GM18907 (cell line): ENCODE measurements around the gene ATF6B.
A peak's percentile ranks its signal among the peaks of the same experiment; 100 is the strongest.
"Not testable (repeated sequence)": the region's sequence is repeated elsewhere in the genome, so short reads cannot be mapped to it uniquely, and the experiment has no call there.

Experiments used
- ATAC-seq: cut with Tn5 transposase; IDR thresholded peaks from one replicate; pipeline ENCODE4 v1.9.1; 2021; ENCODE audit warnings: mild to moderate bottlenecking, moderate library complexity; ENCODE audit not compliant: unreplicated experiment

Gene ATF6B

DNA sequence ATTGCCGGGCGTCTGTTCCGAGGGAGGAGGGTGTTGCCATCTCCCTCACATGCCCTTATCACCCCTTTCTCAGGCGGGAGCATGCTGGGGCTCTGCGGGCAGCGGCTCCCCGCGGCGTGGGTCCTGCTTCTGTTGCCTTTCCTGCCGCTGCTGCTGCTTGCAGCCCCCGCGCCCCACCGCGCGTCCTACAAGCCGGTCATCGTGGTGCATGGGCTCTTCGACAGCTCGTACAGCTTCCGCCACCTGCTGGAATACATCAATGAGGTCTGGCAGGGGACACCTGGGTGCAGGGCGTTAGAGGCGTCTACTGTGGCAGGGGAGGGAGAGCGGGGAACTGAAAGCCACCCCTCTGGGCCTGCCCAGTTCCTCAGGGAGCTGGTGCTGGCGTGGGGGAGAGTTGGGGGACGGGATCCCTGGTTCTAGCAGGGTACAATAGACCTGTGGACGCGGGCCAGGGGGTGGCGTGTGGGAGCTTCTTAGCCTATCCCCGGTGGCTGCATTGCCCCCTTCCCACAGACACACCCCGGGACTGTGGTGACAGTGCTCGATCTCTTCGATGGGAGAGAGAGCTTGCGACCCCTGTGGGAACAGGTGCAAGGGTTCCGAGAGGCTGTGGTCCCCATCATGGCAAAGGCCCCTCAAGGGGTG lies 26.6 kb upstream of the ATF6B start:
- peak; percentile 56 for ATAC-seq

DNA sequence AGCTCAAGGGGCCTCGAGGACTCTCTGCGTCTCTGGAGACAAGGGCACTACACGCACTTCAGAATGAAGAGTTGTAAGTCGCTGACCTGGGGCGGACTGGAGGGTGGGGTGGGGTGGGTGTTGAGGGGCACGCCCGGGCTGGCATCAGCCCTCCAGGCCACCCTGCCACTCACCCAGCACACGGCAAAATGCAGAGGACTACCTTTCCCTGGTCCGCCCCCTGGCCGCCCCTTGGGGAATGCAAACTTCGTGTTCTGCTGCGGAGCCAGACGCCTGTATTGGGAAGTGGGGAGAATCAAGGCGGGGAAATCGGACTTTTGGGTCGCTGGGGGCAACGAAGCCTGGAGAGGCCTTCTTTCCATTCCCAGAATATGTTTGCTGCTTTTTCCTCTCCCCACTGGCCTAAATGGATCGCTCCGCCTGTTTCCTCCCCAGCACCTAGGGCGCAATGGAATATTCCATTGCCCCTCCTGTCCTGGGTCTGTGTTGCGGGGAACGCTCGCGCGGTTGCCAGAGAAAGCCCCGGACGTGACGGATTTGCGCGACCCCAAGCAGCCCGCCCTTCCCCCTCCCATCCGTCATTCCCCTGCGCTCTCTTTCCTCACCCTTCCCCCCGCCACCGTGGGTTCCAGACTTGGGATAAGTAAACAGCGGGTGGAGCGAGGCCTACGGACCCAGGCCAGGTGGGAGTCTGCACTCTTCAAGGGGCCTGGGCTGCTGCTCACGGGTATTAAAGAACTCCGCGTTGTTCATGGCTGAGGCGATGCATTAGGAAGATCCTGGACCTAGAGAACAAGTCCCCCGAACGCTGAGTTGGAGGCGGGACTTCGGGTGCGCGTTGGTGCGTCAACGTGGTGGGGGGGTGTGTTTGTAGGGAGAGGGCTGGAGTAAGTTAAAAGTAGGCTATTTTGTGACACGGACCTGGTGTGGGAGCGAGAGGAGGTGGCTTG lies 25.8 kb upstream of the ATF6B start, which contains the start of gene PPT2:
Gene PPT2 (plus strand): TSS at position 578 of the 950 bp plus-strand sequence. CDS start 454 bp downstream, outside the sequence.
- ATAC-seq: peak; percentile 41

DNA sequence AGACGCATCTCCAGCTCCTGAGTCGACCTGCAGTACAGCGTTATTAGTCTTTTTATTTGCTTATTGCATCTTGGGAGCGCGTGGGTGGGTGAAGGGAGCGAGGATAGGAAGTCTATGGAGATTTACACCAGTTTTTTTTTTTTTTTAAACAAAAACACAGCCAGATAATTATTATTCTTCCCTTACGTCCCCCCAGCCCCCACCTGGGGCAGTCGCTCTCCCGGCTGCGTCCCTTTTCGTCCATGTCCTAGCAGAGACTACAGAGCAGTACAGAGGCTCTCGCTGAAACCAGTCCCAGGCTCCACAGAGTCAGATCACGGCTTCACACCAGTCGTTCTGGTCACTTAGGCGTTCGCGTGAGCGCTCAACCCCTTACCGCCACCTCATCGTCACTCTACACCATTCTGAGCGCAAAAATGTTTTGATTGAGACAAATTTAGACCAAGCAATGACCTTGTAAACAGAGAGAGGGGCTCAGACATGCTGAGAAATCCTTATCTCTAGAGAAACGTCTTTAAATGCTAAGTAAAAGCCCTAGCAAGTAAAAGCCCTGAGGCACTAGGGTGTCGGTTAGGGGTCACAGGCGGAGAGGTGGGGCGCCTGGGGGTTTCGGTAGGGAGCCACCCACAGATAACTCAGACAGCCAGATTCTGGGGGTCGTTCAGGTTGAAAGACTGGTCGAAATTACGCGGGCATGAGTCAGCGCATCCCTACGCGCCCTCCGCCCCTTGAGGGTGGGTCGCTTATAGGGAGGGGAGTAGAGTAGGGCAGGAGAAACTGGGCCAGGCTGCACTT lies 24.9 kb upstream of the ATF6B start:
- no peak for ATAC-seq

DNA sequence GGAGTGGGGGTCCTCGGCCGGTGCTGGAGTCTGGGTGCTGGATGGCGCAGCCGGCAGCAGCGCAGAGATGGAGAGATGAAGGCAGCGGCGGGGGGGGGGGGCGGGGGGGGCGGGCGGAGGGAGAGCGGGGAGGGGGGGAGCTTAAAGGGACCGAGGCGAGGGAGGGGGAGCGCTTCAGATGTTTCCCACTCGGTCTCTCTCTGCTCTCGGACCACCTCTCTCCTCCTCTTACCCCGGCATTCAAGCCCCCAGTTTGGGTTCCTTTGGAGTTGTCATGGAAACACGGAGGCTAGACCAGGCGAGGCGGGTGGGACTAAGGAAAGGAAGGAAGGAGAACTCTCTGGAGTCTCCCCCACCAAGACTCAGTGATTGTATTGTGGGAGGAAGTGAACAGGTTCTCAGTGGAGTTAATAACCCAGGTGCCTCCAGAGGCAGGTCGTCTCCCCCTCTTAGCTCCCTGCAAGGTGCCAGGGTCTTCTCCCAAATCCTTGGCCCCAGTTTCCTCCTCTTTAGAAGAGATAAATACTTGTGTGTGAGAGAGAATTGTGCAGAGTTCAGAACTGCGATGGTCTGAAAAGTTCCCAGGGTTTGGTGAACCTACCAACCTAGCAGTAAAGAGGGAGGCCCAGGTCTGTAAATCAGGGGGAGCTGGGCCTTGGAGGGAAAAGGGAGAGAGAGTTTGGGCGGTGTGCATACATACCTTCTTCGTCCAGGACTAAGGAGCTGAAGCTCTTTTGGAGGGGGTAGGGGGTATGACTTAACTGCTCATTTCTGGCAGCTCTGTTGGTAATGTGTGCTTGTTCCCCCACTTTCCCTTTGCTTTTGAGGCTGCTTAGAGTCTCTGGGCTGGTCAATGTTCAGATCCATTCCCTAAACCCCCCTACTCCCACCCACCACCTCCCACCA lies 24.1 kb upstream of the ATF6B start, which contains the start of gene PRRT1:
Gene PRRT1 (minus strand): TSS at position 77 of the 906 bp plus-strand sequence. CDS start 112 bp downstream, outside the sequence.
- no peak for ATAC-seq

DNA sequence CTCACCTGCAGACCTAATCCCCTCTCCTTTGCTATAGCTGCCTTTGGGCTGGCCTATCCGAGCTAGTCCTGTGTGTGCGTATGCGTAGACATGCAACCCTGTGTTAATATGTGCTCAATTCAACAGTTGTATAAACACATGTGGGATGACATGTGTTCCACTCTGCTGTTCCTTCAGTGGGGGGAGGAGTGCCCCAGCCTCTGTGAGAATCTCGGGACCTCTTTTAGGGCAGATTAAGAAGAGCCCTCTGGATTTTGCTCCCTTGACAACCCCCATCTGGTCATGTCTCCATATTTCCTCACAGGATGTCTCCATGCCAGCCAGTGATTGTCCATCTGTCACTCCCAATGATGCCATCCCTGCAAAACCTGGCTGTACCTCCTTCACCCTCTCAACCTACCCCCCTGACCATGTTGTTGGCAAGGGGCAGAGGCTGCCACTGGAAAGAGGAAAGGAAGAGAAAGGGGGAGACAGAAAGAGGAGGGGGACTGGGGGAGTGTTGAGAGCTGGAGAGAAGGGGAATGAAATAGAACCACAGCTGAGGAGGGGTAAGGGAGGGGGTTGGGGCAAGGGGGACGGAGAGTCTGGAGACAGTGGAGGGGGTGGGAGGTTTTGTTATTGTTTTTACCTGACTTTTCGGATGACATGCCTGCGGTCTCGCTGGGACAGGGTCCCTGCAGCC lies 23.3 kb upstream of the ATF6B start:
- ATAC-seq: no peak

DNA sequence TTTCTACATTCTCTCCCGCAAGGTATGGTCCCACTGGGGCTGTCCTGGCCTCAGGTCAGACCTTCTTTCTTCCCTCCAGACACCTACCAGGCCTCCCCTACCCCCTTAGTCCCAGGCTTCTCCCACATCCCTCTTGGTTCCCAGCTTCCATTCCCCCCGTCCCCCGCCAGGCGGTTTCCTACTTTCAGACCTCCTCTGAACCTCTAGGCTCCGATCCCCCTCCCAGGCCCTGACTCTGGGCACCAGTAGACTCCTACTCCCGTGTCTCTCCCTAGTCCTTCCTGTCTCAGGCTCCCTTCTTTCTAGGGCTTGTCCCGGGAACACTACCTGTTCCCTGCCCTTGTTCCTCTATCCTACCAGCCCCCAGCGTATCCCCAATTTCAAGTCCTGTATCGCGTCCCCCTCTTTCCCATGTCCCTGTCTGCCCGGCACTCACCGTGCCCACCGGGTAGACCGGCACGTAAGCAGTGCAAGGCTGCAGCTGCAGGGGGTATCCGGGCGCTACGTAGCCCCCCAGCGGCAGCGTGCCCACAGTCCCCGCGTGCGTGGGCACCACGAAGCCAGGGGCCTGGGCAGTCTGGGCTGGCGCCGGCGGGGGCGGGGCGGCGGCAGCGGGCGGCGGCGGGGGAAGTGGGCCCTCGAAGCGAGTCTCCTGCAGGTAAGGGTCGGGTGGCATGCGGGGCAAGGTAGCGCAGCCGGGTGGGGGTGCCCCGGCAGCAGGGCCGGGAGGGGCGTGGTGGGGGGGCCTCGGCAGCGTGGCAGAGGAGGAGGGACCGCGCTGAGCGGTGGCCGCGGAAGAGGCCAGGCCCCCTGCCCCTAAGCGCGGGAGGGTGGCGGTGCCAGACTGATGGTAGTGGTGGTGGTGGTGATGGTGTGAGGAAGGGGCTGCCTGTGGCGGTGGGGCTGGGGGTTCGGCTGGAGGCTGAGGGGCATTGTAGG lies 22.2 kb upstream of the ATF6B start:
- ATAC-seq: no peak

DNA sequence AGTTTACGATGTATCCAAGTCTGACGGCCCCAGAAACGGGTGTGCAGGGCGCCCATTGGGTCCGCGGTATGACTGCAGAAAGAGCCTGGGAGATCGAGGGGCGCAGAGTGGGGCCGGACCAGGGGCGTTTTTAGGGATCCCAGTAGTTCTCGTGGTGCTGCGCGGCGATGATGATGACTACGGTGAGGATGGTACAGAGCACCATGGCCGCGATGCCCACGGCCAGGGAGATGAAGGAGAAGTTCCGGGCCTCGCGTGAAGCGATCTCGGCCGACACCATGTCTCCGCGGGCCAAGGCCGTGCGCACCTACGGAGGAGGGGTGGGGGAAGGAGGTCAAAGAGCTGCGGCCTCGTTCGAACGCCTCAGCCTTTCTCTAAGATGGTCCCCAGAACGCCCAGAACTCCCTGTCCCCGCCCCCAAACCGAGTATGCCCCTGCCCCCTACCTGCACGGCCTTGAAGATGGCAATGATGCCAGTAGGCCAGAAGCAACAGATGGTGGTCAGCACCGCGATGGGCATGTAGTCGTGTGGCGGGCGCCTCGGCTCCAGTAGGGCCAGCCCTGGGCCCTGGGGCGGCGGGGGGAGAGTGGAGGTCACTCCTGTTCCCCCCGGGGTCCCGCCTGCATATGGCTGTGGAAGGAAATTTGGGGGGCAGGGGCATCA lies 21.2 kb upstream of the ATF6B start:
- ATAC-seq: no peak

DNA sequence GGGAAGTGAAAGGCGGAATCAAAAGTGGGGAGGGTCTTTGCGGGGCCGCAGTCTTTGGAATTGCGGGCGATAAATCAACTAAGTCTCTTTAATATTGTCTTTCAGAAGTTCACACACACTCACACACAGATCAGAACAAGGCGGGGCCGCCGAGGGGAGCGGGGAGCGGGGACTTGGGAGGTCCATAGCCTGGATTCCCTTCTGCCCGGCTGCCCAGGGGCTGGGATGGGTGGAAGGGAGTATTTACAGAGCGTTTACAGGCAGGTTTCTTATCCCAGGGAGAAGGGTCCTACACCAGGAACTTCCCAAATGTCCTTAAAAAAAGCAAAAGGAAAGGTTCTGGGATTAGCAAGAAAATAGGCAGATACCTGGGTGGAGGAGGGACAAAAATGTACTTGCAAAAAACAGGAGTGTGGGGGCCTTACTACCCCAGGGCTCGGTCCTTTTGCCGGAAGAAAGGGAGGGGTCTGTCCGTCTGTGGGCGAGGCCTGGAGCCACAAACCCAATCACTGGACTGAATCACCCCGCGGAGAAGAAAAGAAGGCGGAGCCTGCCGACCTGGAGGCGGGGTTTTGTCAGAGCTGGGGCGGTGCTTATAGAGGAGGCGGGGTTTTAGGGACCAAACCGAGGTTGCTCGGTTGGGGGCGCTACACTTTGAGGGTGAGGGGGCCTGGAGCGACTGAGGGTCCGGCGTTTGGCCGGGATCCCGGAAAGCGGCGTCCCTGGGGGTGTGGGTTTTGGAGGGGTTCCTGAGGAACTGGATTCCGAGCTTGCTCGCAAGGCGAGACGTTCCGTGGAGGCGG lies 20.4 kb upstream of the ATF6B start:
- no peak for ATAC-seq

DNA sequence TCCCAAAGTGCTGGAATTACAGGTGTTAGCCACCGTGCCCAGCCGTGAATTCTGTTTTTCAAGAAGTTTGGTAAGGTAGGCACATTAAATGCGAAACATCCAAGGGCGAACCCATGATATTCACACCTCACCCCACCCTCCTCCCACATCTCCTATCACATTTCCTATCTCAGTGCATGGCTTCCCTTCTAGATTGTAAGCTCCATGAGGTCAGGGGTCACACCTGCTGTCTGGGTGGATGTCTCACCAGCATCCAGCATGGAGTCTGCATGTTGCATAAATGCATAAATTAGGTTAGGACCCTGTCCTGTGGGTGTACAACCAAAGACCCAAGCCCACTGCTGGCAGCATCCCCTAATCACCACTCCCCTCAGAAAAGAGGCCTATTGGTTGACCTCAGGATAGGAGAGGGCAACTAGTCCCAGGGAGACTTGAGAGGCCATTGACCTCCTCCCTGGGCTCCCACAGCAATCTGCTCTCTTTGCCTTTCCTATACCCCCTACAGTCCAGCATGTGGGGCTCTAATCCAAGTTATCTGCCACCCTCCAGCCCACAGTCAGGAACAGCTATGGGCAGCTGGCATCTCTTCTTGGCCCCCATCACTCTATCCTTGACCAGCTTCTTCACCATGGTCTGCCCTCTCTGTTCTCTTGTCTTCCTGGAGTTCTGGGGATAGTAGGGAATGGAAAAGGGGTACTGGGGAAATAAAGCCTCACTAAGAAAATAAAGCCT lies 19.5 kb upstream of the ATF6B start:
- ATAC-seq: no peak

DNA sequence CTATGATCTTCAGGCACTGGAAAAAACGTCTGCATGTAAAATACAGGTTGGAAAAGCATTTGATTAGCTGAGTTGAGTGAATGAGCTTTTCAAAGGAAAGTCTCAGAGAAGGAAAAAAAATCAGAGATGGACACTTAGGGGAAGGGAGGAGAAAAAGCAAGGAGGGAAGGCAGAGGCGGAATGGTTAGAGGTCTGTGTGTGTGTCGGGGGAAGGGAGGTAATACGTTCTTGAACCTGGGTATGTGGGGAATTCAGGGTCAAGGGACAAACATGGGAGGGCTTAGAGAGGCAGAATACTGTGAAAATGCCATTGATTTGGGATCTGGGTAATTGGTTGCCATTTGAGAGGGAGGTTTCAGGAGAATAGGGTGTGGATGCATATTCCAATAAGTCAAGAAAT lies 18.6 kb upstream of the ATF6B start:
- no peak for ATAC-seq

DNA sequence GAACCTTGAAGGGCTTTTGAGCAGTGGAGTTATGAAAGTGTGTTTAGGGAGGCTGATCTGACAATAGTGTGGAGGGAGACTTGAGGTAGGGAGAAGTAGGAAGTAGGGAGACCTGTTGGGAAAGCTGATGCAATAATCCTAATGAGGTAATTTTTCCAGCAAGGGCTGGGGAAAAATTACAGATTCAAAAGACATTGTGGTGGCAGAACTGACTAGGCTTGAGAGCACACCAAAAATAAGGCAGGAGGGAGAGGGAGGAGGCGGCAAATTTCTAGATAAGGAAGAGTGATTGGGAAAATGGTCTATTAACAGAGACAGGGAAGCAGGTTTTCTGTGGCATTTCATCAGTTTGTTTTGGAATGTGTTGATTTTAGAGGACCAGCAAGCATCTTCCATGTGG lies 18.2 kb upstream of the ATF6B start:
- no peak for ATAC-seq

DNA sequence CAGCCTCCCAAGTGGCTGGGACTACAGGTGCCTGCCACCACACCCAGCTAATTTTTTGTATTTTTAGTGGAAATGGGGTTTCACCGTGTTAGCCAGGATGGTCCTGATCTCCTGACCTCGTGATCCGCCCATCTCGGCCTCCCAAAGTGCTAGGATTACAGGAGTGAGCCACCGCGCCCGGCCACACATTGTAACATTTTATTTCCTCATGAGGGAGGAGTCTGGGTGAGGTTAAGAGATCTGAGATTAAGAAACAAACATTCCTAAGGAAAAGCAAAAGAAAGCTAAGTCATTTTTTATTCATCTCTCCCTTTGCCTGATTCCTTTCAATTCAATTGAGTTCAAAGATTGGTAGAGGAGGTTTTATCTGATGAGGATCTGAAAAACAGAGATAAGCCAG lies 16.2 kb upstream of the ATF6B start:
- ATAC-seq: not testable (repeated sequence)

DNA sequence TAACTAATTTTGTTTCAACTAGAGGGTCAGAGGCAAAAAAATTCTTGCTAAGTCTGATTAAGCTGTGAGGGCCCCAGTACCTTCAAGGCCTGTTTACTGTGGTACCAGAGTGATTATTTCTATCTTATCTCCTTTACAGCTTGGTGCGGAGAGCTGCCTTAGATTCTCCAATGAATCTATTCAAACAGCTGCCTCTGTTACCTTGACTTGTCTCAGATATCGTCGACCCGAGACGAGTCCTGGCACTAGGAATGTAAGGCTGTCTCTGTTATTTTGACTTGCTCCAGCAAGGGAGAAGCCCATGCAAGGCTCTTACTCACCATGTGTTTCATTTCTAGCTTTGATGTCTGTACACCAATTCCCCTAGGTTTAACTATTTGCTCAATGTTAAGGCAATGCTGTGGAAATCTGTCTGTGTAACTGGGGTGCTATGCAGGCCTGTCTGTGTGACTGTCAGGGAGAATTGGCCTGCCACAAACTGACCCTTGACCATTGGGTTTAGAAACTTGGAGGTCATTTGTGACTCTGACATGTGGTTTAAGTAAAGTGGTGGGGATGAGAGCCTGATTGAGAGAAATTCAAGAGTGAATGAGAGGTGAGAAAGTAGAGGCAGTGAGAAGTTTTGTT lies 12.5 kb upstream of the ATF6B start:
- ATAC-seq: no peak

DNA sequence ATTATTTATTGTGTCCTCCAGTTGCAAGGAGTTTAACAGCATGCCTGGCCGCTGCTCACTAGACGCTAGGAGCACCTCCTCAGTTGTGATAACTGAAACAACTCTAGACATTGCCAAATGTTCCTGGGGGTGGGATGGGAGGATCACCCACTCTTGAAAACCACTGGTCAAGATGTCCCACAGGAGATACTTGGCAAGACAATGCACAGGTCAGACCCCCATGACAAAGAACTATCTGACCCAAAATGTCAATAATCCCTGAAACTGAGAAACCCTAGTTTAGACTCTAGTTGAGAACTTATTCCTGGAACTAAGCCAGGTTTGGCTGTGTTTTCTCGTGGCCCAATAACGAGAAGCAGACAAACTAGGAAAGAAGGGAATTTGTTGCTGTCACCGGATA lies 11.5 kb upstream of the ATF6B start:
- ATAC-seq: no peak

DNA sequence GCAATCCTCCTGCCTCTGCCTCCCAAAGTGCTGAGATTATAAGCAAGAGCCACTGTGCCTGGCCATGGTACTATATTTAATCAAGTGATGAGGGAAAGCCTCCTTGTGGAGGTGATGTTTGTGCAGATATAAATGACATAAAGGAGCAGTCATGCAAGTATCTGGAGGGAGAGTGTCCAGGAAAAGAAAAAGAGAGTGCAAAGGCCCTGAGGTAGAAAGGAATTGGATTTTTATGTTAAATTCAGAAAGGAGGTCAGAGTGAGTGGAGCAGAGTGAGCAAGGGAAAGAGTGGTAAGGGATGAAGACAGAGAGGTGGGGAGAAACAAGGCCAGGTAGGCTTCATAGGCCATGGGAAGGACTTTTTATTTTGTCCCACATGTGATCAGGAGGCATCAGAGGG lies 9.4 kb upstream of the ATF6B start:
- no peak for ATAC-seq

DNA sequence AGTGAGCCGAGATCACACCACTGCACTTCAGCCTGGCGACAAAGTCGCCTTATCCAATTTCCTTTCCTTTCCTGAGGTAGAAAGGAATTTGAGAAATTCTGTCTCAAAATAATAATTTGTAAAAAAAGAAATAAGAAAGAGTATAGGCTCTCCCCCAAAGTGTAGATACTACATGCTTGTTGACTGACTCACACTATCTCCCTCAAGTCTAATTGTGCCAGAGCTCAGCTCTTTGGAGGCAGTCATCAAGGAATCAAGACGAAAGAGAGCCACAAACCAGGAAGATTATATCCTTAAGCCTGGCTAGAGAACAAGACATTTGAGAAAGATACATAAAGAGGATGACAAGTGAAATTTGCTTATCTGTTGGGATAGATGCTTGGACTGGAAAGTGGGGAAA lies 5.7 kb upstream of the ATF6B start:
- no peak for ATAC-seq
